Keratinocyte (primary cell): Measurements from ENCODE around the gene HMGXB3.

Experiments used
- CTCF ChIP-seq, 3 experiments: IDR thresholded peaks in 1 of 3; conservative IDR thresholded peaks in 1 of 3; optimal IDR thresholded peaks in 1 of 3; 2 replicates in 2 of 3; 3 replicates in 1 of 3; pipeline versions ENCODE3 to v1.5.1; 2011; ENCODE audit warnings: low read length in 3 of 3, mild to moderate bottlenecking in 3 of 3, moderate library complexity in 2 of 3, control low read depth in 1 of 3, inconsistent platforms in 1 of 3; ENCODE audit not compliant: insufficient read depth in 2 of 3; ENCODE audit errors: extremely low read depth in 1 of 3
- EZH2 ChIP-seq: IDR thresholded peaks from one replicate; pipeline ENCODE4 v1.6.1; 2012; ENCODE audit warnings: inconsistent platforms, mild to moderate bottlenecking, low read length, moderate library complexity

GRCh38 chr5:150038547-150038946, 38.0 kb downstream of the HMGXB3 start:
- TF ChIP-seq CTCF (optimal IDR thresholded peaks at IDR 0.05 in 1 of 3, IDR thresholded peaks at IDR 0.05 in 1 of 3, conservative IDR thresholded peaks at IDR 0.05 in 1 of 3; ENCODE audit: extremely low read depth in 1 of 3, insufficient read depth in 2 of 3, low read length in 3 of 3) = no peak
- TF ChIP-seq EZH2 = no peak
